Measurements from ENCODE around the gene RAB11B.

Gene RAB11B

DNA sequence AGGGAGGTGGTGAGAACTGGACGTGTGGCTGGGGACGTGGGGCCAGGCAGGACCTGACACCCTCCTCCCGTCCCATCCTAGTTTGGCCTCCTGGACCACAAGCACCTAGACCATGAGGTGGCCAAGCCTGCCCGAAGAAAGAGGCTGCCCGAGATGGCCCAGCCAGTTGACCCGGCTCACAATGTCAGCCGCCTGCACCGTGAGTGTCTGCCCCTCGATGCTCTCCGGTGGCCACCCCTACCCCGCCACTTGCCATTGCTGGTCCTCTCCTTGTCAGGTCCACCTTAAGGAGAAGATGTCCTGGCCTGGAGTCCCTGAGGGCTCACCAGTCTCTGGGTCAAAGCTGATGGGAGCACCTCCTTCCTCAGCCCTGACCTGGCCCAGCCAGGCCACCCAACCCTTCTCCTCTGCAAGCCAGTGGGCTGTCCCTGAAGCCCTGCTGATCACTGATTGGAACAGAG, 24.0 kb upstream of the RAB11B start:
- no peak overlapping the region for H3K4me3 ChIP-seq (ENCODE audit: control insufficient read depth, low read depth, low read length)
- TF ChIP-seq, protein P1, sequence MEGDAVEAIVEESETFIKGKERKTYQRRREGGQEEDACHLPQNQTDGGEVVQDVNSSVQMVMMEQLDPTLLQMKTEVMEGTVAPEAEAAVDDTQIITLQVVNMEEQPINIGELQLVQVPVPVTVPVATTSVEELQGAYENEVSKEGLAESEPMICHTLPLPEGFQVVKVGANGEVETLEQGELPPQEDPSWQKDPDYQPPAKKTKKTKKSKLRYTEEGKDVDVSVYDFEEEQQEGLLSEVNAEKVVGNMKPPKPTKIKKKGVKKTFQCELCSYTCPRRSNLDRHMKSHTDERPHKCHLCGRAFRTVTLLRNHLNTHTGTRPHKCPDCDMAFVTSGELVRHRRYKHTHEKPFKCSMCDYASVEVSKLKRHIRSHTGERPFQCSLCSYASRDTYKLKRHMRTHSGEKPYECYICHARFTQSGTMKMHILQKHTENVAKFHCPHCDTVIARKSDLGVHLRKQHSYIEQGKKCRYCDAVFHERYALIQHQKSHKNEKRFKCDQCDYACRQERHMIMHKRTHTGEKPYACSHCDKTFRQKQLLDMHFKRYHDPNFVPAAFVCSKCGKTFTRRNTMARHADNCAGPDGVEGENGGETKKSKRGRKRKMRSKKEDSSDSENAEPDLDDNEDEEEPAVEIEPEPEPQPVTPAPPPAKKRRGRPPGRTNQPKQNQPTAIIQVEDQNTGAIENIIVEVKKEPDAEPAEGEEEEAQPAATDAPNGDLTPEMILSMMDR (IDR thresholded peaks at IDR 0.05; ENCODE audit: control insufficient read depth, insufficient read depth, low read depth, low read length, missing control alignments), result no peak
- no peak for DNase-seq (ENCODE audit: low read depth)

DNA sequence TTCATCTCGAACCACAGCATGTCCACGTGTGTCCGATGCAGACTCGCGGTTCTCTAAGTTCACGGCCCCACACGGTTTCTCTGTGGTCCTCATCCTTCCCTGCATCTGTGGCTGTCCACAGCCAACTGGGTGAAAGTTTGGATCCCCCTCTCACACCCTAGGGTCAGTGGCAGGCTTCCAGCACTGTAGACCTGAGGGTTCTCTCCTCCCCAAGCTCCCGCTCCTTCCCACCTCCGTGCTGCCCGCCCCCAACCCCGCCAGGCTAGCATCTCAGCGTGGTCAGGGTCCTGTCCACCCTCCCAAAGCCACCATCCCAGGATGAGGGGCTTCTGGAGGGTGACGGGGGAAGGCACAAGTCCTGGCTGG, 23.2 kb upstream of the RAB11B start:
- TF ChIP-seq, protein P1 (IDR thresholded peaks at IDR 0.05; ENCODE audit: control insufficient read depth, insufficient read depth, low read depth, low read length, missing control alignments), result no peak
- H3K4me3 ChIP-seq (ENCODE audit: control insufficient read depth, low read depth, low read length), result no peak overlapping the region
- no peak for DNase-seq (ENCODE audit: low read depth)

DNA sequence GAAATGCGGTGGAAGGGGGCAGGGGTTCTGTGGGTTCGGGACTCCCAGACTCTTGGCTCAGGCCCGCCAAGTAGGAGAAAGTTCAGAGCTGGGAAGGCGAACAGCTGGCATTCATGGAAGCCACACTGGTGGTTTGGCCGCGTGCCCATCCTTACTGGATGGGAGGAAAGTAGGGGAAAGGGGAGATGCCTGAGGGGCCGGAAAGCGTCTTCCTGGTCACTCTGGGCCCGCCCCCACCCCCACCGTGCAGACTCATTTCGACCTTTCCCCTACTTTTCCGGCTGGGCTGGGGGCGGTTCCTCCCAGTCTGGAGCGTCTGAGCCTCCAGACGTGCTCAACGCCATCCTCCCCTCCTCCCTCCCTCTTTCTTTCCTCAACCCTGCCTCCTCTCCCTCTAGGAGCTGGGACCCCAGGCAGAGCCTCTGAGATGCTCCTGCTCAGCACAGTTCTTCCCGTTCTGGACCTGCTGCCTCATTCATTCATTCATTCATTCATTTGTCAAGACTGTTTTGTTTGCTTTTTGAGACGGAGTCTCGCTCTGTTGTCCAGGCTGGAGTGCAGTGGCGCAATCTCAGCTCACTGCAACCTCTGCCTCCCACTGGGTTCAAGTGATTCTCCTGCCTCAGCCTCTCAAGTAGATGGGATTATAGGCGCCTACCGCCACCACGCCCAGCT, 22.7 kb upstream of the RAB11B start:
- peak overlapping the region; percentile 3; the same call in 1 of the 2 replicates for H3K4me3 ChIP-seq (ENCODE audit: control insufficient read depth, low read depth, low read length)
- TF ChIP-seq, protein P1 (IDR thresholded peaks at IDR 0.05; ENCODE audit: control insufficient read depth, insufficient read depth, low read depth, low read length, missing control alignments), result no peak
- peak; percentile 92 for DNase-seq (ENCODE audit: low read depth)

DNA sequence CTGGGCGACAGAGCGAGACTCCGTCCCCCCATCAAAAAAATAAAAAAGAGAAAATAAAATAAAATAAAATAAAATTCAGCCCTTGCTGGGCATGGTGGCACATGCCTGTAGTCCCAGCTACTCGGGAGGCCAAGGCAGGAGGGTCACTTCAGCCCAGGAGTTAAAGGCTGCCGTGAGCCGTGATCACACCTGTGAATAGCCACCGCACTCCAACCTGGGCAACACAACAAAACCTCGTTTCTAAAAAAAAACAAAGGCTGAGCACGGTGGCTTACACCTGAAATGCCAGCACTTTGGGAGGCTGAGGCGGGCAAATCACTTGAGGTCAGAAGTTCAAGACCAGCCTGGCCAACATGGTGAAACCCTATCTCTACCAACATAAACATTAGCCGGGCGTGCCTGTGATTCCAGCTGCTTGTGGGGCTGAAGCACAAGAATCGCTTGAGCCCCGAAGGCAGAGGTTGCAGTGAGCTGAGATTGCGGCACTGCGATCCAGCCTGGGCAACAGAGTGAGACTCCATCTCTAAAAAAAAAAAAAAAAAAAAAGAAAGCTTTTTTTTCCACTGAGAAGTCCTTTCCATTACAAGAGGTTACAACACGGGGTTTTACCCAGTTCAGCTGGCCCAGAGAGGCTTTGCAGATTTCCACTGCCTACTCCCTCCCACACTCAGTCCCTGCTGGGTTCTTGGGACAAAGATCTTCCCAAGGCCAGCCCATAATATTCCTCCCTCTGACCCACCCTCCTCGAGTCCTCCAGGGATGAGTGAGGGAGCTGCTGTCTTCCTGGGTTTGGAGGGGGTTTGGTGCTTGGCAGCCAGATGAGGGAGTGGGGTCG, 19.8 kb upstream of the RAB11B start:
- TF ChIP-seq, protein P1 (IDR thresholded peaks at IDR 0.05; ENCODE audit: control insufficient read depth, insufficient read depth, low read depth, low read length, missing control alignments), result no peak

DNA sequence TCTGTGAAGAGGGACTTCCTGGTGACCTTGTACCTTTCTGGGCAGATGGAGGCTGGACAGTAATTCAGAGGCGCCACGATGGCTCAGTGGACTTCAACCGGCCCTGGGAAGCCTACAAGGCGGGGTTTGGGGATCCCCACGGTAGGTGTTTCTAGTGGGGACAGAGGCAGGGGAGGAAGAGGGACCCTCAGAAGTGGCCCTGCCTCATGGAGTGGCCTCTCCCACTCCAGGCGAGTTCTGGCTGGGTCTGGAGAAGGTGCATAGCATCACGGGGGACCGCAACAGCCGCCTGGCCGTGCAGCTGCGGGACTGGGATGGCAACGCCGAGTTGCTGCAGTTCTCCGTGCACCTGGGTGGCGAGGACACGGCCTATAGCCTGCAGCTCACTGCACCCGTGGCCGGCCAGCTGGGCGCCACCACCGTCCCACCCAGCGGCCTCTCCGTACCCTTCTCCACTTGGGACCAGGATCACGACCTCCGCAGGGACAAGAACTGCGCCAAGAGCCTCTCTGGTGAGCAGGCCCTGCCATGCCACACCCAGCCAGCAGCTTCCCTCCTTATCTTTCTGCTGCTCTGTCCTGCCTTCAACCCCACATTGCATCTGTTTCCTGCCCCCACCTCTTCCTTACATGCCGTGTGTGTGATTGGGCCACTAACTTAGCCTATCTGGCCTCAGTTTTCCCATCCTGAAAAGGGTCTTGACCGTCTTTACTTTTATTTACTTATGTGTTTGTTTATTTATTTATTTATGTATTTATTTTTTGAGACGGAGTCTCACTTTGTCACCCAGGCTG, 19.0 kb upstream of the RAB11B start:
- no peak for DNase-seq (ENCODE audit: low read depth)
- TF ChIP-seq, protein P1 (IDR thresholded peaks at IDR 0.05; ENCODE audit: control insufficient read depth, insufficient read depth, low read depth, low read length, missing control alignments), result no peak
- no peak overlapping the region for H3K4me3 ChIP-seq (ENCODE audit: control insufficient read depth, low read depth, low read length)

More for the DNA sequence above, 19.8 kb upstream of the RAB11B start:
- DNase-seq (ENCODE audit: low read depth), result no peak
- no peak overlapping the region for H3K4me3 ChIP-seq (ENCODE audit: control insufficient read depth, low read depth, low read length)
